NT2/D1 (cell line): ENCODE data around the gene RFX3.

ENCODE experiments used
- DNase-seq: peaks from one replicate; pipeline ENCODE4 v3.0.0-alpha.2; 2011; ENCODE audit warnings: low read depth, low spot score
- H3K27me3 ChIP-seq: 2 replicates; pipeline ENCODE4 v1.6.0; 2011; ENCODE audit warnings: mild to moderate bottlenecking; ENCODE audit not compliant: insufficient read length, insufficient read depth
- H3K36me3 ChIP-seq: 2 replicates; pipeline ENCODE4 v1.6.1; 2011; ENCODE audit warnings: mild to moderate bottlenecking, low read length, mixed read lengths; ENCODE audit not compliant: insufficient read depth, insufficient read length
- H3K4me1 ChIP-seq: 2 replicates; pipeline ENCODE4 v1.5.1; 2011; ENCODE audit not compliant: insufficient read depth, insufficient read length
- H3K4me3 ChIP-seq: 2 replicates; pipeline ENCODE4 v1.5.1; 2011; ENCODE audit warnings: low read depth; ENCODE audit not compliant: insufficient read length
- H3K9ac ChIP-seq: 2 replicates; pipeline ENCODE4 v1.6.0; 2011; ENCODE audit warnings: low read depth; ENCODE audit not compliant: insufficient read length
- H3K9me3 ChIP-seq: 2 replicates; pipeline ENCODE4 v1.5.1; 2011; ENCODE audit warnings: mild to moderate bottlenecking, low read length; ENCODE audit not compliant: insufficient read depth
- SUZ12 ChIP-seq: IDR thresholded peaks from 2 replicates; pipeline ENCODE4 v1.6.1; 2011; ENCODE audit not compliant: insufficient read length, insufficient read depth; ENCODE audit errors: extremely low read depth
- YY1 ChIP-seq: IDR thresholded peaks from 2 replicates; pipeline ENCODE4 v1.6.1; 2011; ENCODE audit not compliant: insufficient read length, insufficient read depth
- ZNF274 ChIP-seq: IDR thresholded peaks from 2 replicates; pipeline ENCODE4 v1.6.1; 2011; ENCODE audit warnings: mild to moderate bottlenecking, low read depth, low read length

Gene RFX3

GRCh38 chr9:3277200-3277599 lies 248.6 kb downstream of the RFX3 start:
- Histone ChIP-seq H3K9ac (no peak overlapping the region), H3K4me1 (no peaks in the 10 kb centered on the region), H3K9me3 (no peaks in the 10 kb centered on the region), H3K27me3 (no peaks in the 10 kb centered on the region), H3K36me3 (no peaks in the 10 kb centered on the region), H3K4me3 (no peak overlapping the region)
- no peak for DNase-seq
- no peak for TF ChIP-seq SUZ12
- TF ChIP-seq YY1, result no peak
- TF ChIP-seq ZNF274, result no peak

DNA sequence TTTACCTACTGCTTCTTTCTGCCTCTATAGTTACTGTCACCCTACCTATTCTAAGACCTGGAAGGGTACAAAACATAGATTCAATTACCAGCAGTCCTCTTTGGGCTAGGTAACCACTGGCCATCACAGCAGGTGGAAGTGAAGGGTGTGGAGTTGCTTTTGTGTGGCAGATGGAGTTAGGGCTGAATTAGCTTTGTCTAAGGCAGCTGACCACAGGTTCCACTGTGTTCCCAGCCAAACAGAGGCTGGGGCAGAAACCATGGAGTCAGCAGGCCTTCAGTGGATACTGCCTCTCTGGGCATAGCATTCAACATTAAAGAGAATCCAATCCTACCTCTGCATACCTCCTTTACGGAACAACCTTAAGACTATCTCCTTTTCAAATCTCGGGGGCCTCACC lies 254.2 kb downstream of the RFX3 start:
- TF ChIP-seq YY1 (no peak), ZNF274 (no peak), SUZ12 (no peak)

DNA sequence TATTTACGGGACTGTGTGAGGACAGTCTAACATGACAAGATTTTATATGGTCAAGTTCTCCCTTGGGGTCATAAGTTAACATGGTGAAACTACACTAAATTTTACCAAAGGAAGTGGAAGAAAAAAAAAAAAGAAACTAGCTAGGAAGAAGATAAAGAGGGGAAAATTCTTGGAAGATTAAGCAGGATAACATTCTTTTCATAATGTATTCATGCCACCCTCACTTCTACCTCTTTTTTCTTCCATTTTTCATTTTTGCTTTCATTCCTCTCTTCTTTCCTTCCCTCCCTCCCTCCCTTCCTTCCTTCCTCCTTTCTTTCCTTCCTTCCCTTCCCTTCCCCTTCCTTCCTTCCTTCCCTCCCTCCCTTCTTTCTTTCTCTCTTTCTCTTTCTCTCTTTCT lies 254.6 kb downstream of the RFX3 start:
- H3K4me1 ChIP-seq, result no peaks in the 10 kb centered on the region
- DNase-seq, result no peak

More for the DNA sequence above, 254.2 kb downstream of the RFX3 start:
- no peaks in the 10 kb centered on the region for H3K9me3 ChIP-seq
- no peak overlapping the region for H3K9ac ChIP-seq
- H3K4me3 ChIP-seq, result no peak overlapping the region
- H3K27me3 ChIP-seq, result no peaks in the 10 kb centered on the region
- no peaks in the 10 kb centered on the region for H3K36me3 ChIP-seq
- no peaks in the 10 kb centered on the region for H3K4me1 ChIP-seq
- DNase-seq, result no peak

GRCh38 chr9:3268223-3268622 lies 257.6 kb downstream of the RFX3 start:
- Histone ChIP-seq H3K4me3 (no peak overlapping the region), H3K9ac (no peak overlapping the region), H3K27me3 (no peaks in the 10 kb centered on the region), H3K4me1 (no peaks in the 10 kb centered on the region), H3K36me3 (no peaks in the 10 kb centered on the region), H3K9me3 (no peaks in the 10 kb centered on the region)
- no peak for DNase-seq
- TF ChIP-seq ZNF274 (no peak), SUZ12 (no peak), YY1 (no peak)

More for the DNA sequence above, 254.6 kb downstream of the RFX3 start:
- no peaks in the 10 kb centered on the region for H3K27me3 ChIP-seq
- H3K36me3 ChIP-seq, result no peaks in the 10 kb centered on the region
- H3K9me3 ChIP-seq, result no peaks in the 10 kb centered on the region
- no peak overlapping the region for H3K9ac ChIP-seq
- no peak for TF ChIP-seq YY1
- TF ChIP-seq ZNF274, result no peak
- no peak for TF ChIP-seq SUZ12
- H3K4me3 ChIP-seq, result no peak overlapping the region

DNA sequence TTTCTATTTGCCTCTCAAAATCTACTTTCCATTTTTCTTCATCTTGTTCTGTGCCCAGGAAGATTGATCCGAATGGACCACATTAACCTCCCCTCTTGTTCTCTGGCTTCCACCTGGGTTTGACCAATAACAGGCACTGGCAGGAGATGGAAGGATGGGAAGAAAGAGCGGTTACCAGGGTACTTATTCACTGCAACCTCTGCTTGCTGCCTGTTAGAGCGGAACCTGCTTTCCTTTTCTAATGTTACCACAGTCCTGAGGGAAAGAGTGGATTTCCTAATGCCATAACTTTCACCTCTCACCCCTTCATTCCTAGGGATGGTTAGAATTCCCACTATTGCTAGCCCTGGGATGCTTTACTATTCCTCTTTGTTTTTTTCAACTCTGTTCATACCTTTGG lies 262.1 kb downstream of the RFX3 start:
- Histone ChIP-seq H3K4me1 (no peaks in the 10 kb centered on the region), H3K9ac (no peak overlapping the region), H3K4me3 (no peak overlapping the region), H3K9me3 (no peaks in the 10 kb centered on the region), H3K36me3 (no peaks in the 10 kb centered on the region), H3K27me3 (no peaks in the 10 kb centered on the region)
- TF ChIP-seq YY1, result no peak
- no peak for TF ChIP-seq SUZ12
- TF ChIP-seq ZNF274, result no peak
- DNase-seq, result no peak

GRCh38 chr9:3262826-3263529 lies 262.8 kb downstream of the RFX3 start:
- no peaks in the 10 kb centered on the region for H3K36me3 ChIP-seq
- H3K9me3 ChIP-seq, result no peaks in the 10 kb centered on the region
- H3K4me3 ChIP-seq, result no peak overlapping the region
- no peaks in the 10 kb centered on the region for H3K4me1 ChIP-seq
- no peak overlapping the region for H3K9ac ChIP-seq
- no peaks in the 10 kb centered on the region for H3K27me3 ChIP-seq
- DNase-seq, result no peak
- no peak for TF ChIP-seq SUZ12
- no peak for TF ChIP-seq YY1
- no peak for TF ChIP-seq ZNF274

- no peak overlapping the region for H3K9ac ChIP-seq
- no peak for TF ChIP-seq SUZ12
- TF ChIP-seq ZNF274, result no peak
- TF ChIP-seq YY1, result no peak
- no peaks in the 10 kb centered on the region for H3K36me3 ChIP-seq
- H3K4me3 ChIP-seq, result no peak overlapping the region
- no peak for DNase-seq
- no peaks in the 10 kb centered on the region for H3K4me1 ChIP-seq
- no peaks in the 10 kb centered on the region for H3K27me3 ChIP-seq
- no peaks in the 10 kb centered on the region for H3K9me3 ChIP-seq
Measured at GRCh38 chr9:3261484-3261883, 264.3 kb downstream of the RFX3 start.
